Glutamatergic neuron (in vitro differentiated cells): ENCODE data around the gene CCDC200. TPM values are rescaled to one million over a fixed set of nuclear protein-coding genes. Genes with fewer than 3 reads are reported as not detected.

Source experiments
- DNase-seq: peaks from one replicate; pipeline ENCODE4 v3.0.0; 2022
- H3K27ac Mint-ChIP-seq: one replicate; pipeline ENCODE4 v1.8.0; 2020; ENCODE audit warnings: mild to moderate bottlenecking, mixed read lengths, inconsistent platforms; ENCODE audit not compliant: unreplicated experiment
- H3K27me3 Mint-ChIP-seq: one replicate; pipeline ENCODE4 v1.8.0; 2020; ENCODE audit warnings: mild to moderate bottlenecking, moderate library complexity, mixed read lengths, inconsistent platforms; ENCODE audit not compliant: unreplicated experiment
- H3K36me3 Mint-ChIP-seq: one replicate; pipeline ENCODE4 v1.8.0; 2020; ENCODE audit warnings: mild to moderate bottlenecking, mixed read lengths, inconsistent platforms; ENCODE audit not compliant: unreplicated experiment
- H3K4me1 Mint-ChIP-seq: one replicate; pipeline ENCODE4 v1.8.0; 2020; ENCODE audit warnings: mild to moderate bottlenecking, low read depth, mixed read lengths, inconsistent platforms; ENCODE audit not compliant: unreplicated experiment
- H3K4me3 Mint-ChIP-seq: one replicate; pipeline ENCODE4 v1.8.0; 2020; ENCODE audit warnings: mild to moderate bottlenecking, mixed read lengths, inconsistent platforms; ENCODE audit not compliant: unreplicated experiment
- H3K9me3 Mint-ChIP-seq: one replicate; pipeline ENCODE4 v1.8.0; 2020; ENCODE audit warnings: mild to moderate bottlenecking, moderate library complexity, mixed read lengths, inconsistent platforms; ENCODE audit not compliant: unreplicated experiment
- total RNA-seq: library from RNA; stranded (reverse); fragmentation: NEBNext Ultra II Directional; extraction: Animal tissue kit (Norgen Biotek cat#: 25700); gene quantifications from one replicate; pipeline ENCODE4 v1.2.1, GENCODE V29; 2021; ENCODE audit not compliant: unreplicated experiment
- TF ChIP-seq, protein P1 (sequence below): fragments of 200-600 bp; sonication (generic); IDR thresholded peaks from one replicate; pipeline ENCODE4 v1.5.0; 2021; ENCODE audit not compliant: partially characterized antibody, unreplicated experiment

The CCDC200 gene
- total RNA-seq, 1 donor from 2014 or later, result not detected

DNA sequence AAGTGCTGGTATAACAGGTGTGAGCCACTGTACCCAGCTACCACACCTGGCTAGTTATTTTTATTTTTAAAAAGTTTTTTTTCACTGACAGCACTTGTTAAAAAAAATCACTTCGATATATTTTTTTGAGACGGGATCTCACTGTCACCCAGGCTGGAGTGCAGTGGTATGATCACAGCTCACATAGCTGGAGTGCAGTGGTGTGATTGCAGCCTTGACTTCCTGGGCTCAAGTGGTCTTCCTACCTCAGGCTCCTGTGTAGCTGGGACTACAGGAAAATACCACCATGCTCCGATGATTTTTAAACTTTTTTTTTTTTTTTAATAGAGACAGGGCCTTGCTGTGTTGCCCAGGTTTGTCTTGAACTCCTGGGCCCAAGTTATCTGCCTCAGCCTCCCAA is 44.5 kb downstream of the CCDC200 start:
- DNase-seq, result no peak
- H3K4me1 Mint-ChIP-seq, result no peaks in the 10 kb centered on the region
- H3K27ac Mint-ChIP-seq, result no peak overlapping the region
- H3K27me3 Mint-ChIP-seq, result no peaks in the 10 kb centered on the region
- TF ChIP-seq, protein P1, sequence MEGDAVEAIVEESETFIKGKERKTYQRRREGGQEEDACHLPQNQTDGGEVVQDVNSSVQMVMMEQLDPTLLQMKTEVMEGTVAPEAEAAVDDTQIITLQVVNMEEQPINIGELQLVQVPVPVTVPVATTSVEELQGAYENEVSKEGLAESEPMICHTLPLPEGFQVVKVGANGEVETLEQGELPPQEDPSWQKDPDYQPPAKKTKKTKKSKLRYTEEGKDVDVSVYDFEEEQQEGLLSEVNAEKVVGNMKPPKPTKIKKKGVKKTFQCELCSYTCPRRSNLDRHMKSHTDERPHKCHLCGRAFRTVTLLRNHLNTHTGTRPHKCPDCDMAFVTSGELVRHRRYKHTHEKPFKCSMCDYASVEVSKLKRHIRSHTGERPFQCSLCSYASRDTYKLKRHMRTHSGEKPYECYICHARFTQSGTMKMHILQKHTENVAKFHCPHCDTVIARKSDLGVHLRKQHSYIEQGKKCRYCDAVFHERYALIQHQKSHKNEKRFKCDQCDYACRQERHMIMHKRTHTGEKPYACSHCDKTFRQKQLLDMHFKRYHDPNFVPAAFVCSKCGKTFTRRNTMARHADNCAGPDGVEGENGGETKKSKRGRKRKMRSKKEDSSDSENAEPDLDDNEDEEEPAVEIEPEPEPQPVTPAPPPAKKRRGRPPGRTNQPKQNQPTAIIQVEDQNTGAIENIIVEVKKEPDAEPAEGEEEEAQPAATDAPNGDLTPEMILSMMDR, result no peak
- no peak overlapping the region for H3K4me3 Mint-ChIP-seq
- H3K36me3 Mint-ChIP-seq, result no peaks in the 10 kb centered on the region
- no peaks in the 10 kb centered on the region for H3K9me3 Mint-ChIP-seq

DNA sequence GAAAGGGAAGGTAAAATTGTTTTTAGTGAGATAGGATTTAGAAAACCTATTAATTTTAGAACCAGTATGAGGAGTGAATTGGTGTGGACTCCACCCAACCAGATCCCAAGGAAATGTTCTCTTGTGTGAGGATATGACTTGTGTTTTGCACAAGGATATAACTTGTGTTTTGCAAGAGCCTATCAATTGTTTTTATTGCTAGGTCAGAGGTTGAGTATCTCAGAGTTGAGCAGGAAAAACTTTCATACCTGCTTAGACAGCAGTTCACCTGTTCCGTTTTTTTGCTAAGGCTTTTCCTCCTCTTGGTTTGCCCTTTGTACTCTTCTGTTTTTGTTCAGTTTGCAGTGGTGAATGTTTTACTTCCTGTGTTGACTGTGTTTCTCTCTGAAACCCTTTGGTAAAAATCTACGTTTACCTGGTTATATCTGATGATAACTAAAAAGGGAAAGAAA is 52.3 kb downstream of the CCDC200 start:
- H3K4me3 Mint-ChIP-seq, result no peak overlapping the region
- TF ChIP-seq, protein P1, result no peak

DNA sequence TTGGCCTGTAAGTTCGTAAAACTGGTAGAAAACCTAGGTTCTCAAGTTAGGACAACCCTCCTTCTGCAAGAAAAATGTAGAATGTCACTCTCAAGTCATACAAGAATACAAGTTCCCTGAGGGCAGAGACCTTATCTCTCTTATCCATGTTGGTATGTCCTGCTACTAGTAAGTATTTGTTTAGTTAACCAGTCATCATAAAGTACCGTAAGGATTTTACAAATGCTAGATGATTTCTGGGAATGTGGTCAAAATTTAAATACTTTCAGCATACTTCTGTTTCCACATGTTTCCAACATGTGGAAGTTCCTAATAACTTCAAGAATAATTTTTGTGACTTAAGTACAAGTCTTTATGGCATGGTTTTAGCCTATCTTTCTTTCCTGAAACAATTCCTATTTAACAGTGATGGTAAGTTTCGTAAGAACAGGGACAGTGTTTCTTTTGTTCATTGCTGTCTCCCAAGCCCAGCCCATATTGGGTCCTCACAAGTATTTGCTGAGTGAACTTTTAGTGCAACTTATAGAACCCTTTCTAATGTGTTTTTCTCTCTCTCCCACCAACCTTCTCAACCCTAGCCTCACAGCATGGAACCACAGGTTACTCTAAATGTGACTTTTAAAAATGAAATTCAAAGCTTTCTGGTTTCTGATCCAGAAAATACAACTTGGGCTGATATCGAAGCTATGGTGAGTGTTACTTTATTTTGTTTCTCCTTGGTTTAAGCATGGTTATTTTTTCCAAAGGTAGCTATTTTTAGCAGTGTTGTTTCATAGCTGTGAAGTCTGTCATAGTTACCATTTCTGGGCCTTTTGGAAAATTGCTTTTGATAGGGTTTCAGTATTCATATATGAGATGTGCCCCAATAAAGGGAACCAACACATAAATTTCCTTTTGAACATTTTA is 53.0 kb downstream of the CCDC200 start:
- peaks cover 9% of the 10 kb centered on the region for H3K4me1 Mint-ChIP-seq
- H3K4me3 Mint-ChIP-seq, result no peak overlapping the region
- no peaks in the 10 kb centered on the region for H3K36me3 Mint-ChIP-seq
- H3K27me3 Mint-ChIP-seq, result no peaks in the 10 kb centered on the region
- TF ChIP-seq, protein P1, result no peak
- DNase-seq, result no peak
- no peaks in the 10 kb centered on the region for H3K9me3 Mint-ChIP-seq
- no peak overlapping the region for H3K27ac Mint-ChIP-seq

More for the DNA sequence above, 52.3 kb downstream of the CCDC200 start:
- no peaks in the 10 kb centered on the region for H3K9me3 Mint-ChIP-seq
- H3K27ac Mint-ChIP-seq, result no peak overlapping the region
- peaks cover 9% of the 10 kb centered on the region for H3K4me1 Mint-ChIP-seq
- H3K27me3 Mint-ChIP-seq, result no peaks in the 10 kb centered on the region
- no peak for DNase-seq
- H3K36me3 Mint-ChIP-seq, result no peaks in the 10 kb centered on the region

DNA sequence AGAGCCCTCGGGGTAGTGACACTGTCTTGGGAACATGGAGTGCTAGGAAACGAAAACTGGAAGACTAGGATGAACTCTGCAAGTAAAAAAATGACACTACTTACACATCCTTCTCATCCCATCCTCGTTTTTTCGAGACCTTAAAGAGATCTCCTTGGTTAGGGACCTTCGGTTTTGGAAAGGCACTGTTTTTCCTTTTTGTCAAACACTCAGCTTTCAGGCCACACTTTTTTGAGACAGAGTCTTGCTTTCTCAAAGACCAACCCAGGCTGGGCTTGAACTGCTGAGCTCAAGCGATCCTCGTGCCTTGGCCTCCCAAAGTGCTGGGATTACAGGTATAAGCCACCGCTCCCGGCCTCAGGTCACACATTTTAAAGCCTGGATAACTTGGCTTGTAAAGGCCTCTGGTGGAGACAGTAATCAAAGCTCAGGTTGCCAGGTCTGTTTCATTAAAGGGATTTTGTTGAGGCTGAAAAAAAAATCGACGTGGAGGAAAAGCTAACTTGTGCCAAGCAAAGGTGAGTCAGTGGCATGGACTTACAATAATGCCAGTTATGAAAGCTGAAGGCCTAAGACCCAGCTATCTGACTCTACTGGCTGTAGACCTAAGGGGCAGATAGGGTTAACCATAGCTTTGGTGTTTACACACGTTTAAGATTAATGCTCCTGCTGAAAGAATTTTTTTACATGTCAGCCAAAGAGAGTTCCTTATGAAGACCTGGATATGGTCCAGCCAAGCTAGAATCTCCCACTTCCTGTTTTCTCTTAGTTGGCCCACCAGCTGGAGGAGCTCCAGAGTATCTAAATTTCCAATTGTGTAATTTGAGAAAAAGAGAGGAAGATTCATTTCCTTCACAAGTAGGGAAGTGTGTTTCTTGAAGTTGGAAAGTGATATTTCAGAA is 56.6 kb downstream of the CCDC200 start:
- Mint-ChIP-seq H3K36me3 (no peaks in the 10 kb centered on the region), H3K4me3 (no peak overlapping the region), H3K27ac (no peak overlapping the region), H3K9me3 (no peaks in the 10 kb centered on the region), H3K4me1 (peaks cover 9% of the 10 kb centered on the region), H3K27me3 (no peaks in the 10 kb centered on the region)
- TF ChIP-seq, protein P1, result no peak
- no peak for DNase-seq

Other genes with a start within 250 kb of the CCDC200 start
- 4.1 TPM for gene PTGES3L, start 248.5 kb downstream of the CCDC200 start, total RNA-seq
- 14.0 TPM for gene RUNDC1, start 248.1 kb downstream of the CCDC200 start, total RNA-seq
- 658 TPM for gene RPL27, start 230.2 kb downstream of the CCDC200 start, total RNA-seq
- gene IFI35, start 221.8 kb downstream of the CCDC200 start, total RNA-seq, result not detected
- gene VAT1, start 206.2 kb downstream of the CCDC200 start, total RNA-seq, result 413 TPM
- 75.8 TPM for gene RND2, start 203.4 kb downstream of the CCDC200 start, total RNA-seq
- gene BRCA1, start 103.3 kb downstream of the CCDC200 start, total RNA-seq, result 11.3 TPM
- 51.8 TPM for gene NBR1, start 57.4 kb downstream of the CCDC200 start, total RNA-seq
- 2.3 TPM for gene TMEM106A, start 16.7 kb downstream of the CCDC200 start, total RNA-seq
- gene RNU2-1, start 5.4 kb upstream of the CCDC200 start, total RNA-seq, result 9,258 TPM
- 100 TPM for gene ARL4D, start 170.4 kb upstream of the CCDC200 start, total RNA-seq